Measurements from ENCODE around the gene DEDD. TPM values are rescaled to one million over a fixed set of nuclear protein-coding genes. Genes with fewer than 3 reads are reported as not detected.

Gene DEDD
- total and polyA plus RNA-seq, 2 of the 13 experiments (the other 11 are each of a cell fraction or from before 2014, with no cell fraction given), result 12.6 to 27.8 TPM

DNA sequence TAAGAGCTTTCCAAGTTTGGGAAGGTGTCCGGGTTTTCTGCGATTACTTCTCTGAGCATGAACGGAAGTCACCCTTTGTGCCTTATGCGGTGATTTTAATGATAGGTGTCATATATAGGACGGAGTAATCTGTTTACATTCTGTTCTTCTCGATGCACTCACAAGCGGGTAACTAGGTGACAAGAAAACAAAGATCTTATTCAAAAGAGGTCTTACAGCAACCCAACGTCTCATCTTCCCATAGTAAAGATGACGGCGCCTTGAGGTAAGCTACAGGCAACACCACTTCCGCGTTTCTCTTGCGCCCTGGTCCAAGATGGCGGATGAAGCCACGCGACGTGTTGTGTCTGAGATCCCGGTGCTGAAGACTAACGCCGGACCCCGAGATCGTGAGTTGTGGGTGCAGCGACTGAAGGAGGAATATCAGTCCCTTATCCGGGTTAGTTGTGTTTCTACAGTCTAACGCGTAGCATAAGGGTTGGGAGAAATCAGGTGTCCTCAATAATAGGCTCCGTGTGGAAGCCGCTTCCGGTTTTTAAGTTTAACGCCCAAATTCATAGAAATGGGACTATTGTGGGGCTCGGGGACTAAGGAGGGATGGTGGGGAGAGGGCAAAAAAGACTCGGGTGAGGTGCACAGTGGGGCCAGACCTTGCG, 21.3 kb upstream of the DEDD start, which contains the start of gene UFC1 (continued):
- no peak for TF ChIP-seq ZNF841 (CRISPR knock-in tag; IDR thresholded peaks at IDR 0.05; ENCODE audit: borderline replicate concordance)
- TF ChIP-seq NCOR1 (IDR thresholded peaks at IDR 0.05; ENCODE audit: borderline replicate concordance, low read length), result peak; percentile 35; the same call in 1 of the 2 replicates
- TF ChIP-seq ZNF570 (CRISPR knock-in tag; IDR thresholded peaks at IDR 0.05; ENCODE audit: borderline replicate concordance), result no peak
- TF ChIP-seq RAD21 (CRISPR knock-in tag; IDR thresholded peaks at IDR 0.05), result no peak
- no peak for TF ChIP-seq TRIM24 (CRISPR knock-in tag; IDR thresholded peaks at IDR 0.05)
- TF ChIP-seq ZMYM2 (CRISPR knock-in tag; IDR thresholded peaks at IDR 0.05), result no peak
- no peak for TF ChIP-seq ZNF20 (CRISPR knock-in tag; IDR thresholded peaks at IDR 0.05)
- peak; percentile 64; the same call in 1 of the 2 replicates for TF ChIP-seq ZNF335 (CRISPR knock-in tag; IDR thresholded peaks at IDR 0.05)
- TF ChIP-seq, protein P1, sequence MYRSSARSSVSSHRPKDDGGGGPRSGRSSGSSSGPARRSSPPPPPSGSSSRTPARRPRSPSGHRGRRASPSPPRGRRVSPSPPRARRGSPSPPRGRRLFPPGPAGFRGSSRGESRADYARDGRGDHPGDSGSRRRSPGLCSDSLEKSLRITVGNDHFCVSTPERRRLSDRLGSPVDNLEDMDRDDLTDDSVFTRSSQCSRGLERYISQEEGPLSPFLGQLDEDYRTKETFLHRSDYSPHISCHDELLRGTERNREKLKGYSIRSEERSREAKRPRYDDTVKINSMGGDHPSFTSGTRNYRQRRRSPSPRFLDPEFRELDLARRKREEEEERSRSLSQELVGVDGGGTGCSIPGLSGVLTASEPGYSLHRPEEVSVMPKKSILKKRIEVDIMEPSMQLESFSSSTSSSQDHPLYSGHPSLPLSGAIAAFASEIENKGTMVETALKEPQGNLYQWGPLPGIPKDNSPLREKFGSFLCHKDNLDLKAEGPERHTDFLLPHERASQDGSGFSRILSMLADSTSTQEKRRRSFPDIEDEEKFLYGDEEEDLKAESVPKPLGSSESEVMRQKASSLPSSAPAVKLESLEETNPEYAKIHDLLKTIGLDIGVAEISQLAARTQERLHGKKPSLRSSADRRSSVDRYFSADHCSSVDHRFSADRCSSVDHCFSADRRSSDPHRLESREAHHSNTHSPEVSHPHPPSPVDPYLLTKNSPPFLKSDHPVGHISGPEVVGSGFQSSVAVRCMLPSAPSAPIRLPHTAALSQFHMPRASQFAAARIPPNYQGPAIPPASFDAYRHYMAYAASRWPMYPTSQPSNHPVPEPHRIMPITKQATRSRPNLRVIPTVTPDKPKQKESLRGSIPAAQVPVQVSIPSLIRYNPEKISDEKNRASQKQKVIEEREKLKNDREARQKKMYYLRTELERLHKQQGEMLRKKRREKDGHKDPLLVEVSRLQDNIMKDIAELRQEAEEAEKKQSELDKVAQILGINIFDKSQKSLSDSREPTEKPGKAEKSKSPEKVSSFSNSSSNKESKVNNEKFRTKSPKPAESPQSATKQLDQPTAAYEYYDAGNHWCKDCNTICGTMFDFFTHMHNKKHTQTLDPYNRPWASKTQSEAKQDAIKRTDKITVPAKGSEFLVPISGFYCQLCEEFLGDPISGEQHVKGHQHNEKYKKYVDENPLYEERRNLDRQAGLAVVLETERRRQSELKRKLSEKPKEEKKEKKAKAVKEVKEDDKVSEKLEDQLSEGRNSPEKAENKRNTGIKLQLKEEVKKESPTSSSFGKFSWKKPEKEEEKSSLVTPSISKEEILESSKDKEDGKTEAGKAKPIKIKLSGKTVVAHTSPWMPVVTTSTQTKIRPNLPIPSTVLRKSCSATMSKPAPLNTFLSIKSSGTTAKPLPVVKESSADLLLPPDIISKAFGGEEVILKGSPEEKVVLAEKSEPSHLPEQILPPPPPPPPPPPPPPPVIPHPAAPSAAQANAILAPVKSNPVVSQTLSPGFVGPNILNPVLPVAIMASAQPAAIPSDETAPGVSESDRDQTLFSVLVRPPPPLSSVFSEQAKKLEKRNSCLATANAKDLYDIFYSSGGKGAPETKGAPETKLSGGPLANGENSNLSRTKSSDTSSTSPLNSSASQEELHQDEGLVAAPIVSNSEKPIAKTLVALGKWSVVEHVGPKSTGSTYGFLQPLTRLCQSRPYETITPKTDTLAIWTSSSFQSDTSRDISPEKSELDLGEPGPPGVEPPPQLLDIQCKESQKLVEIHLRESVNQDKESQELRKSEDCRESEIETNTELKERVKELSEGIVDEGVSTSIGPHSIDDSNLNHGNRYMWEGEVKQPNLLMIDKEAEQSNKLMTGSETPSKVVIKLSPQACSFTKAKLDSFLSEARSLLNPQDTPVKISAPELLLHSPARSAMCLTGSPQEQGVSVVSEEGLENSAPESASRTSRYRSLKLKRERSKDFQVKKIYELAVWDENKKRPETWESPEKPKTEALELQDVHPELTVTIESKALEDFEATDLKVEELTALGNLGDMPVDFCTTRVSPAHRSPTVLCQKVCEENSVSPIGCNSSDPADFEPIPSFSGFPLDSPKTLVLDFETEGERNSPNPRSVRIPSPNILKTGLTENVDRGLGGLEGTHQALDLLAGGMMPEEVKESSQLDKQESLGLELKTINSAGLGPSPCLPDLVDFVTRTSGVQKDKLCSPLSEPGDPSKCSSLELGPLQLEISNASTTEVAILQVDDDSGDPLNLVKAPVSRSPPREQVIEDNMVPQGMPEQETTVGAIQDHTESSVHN (CRISPR knock-in tag; IDR thresholded peaks at IDR 0.05), result no peak
- no peak for TF ChIP-seq ZNF652 (CRISPR knock-in tag; IDR thresholded peaks at IDR 0.05; ENCODE audit: borderline replicate concordance, low read depth)
- no peak for TF ChIP-seq NPAS2 (CRISPR knock-in tag; IDR thresholded peaks at IDR 0.05; ENCODE audit: borderline replicate concordance)
- no peak for TF ChIP-seq HMGA1 (CRISPR knock-in tag; conservative IDR thresholded peaks at IDR 0.05)
- 0 out of 2 replicates have a peak, but pooled peaks have one; percentile 38 for TF ChIP-seq ZNF564 (CRISPR knock-in tag; IDR thresholded peaks at IDR 0.05)
- TF ChIP-seq NFKBIZ (CRISPR knock-in tag; IDR thresholded peaks at IDR 0.05), result peak; percentile 40; the same call in 1 of the 2 replicates
- TF ChIP-seq ZNF605 (CRISPR knock-in tag; IDR thresholded peaks at IDR 0.05), result no peak

Measured in HepG2 (cell line).